ENCODE results near the gene CHRNG.
"Not testable (repeated sequence)": the region's sequence is repeated elsewhere in the genome, so short reads cannot be mapped to it uniquely, and the experiment has no call there.

CHRNG gene

GRCh38 chr2:232562515-232563151 lies 23.1 kb downstream of the CHRNG start:
- no peak overlapping the region for H3K27ac ChIP-seq (ENCODE audit: low read depth, low read length)
- no peak overlapping the region for H3K9ac ChIP-seq (ENCODE audit: low read depth in 1 of 2, low read length in 2 of 2)
- no peaks in the 10 kb centered on the region for H3K4me1 ChIP-seq (ENCODE audit: control insufficient read depth in 1 of 2, insufficient read depth in 2 of 2, low read length in 2 of 2)
- no peak overlapping the region for H3K4me3 ChIP-seq (ENCODE audit: low read depth in 1 of 2, low read length in 2 of 2)
- peaks cover 35 to 81% of the 10 kb centered on the region in 2 donors for H3K36me3 ChIP-seq (ENCODE audit: control insufficient read depth in 1 of 2, insufficient read depth in 2 of 2, low read length in 2 of 2)
- H3K27me3 ChIP-seq (ENCODE audit: control insufficient read depth in 1 of 2, insufficient read depth in 2 of 2, low read length in 2 of 2) = no peaks in the 10 kb centered on the region
- no peaks in the 10 kb centered on the region for H3K9me3 ChIP-seq (ENCODE audit: control insufficient read depth in 1 of 2, low read length in 2 of 2)

DNA sequence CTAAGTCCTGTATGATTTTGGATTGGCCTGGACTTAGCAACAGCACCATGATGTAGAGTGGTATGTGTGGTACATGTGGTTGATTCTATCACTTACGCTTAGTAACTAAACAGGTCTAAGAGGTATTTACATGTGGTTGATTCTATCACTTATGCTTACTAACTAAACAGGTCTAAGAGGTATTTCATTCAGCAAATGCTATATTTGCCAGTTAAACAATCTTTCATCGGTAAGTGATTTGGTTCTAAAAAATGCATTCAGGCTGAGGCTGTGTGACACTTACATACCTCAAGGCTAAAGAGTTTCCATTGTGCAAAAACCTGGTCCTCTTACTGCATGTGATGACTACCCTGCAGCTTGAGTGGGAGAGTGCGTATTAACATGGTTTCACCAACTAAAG lies 24.1 kb downstream of the CHRNG start:
- Histone ChIP-seq H3K9me3 (ENCODE audit: control insufficient read depth in 1 of 2, low read length in 2 of 2) (no peaks in the 10 kb centered on the region), H3K9ac (ENCODE audit: low read depth in 1 of 2, low read length in 2 of 2) (no peak overlapping the region), H3K36me3 (ENCODE audit: control insufficient read depth in 1 of 2, insufficient read depth in 2 of 2, low read length in 2 of 2) (peaks cover 39 to 85% of the 10 kb centered on the region in 2 donors), H3K4me3 (ENCODE audit: low read depth in 1 of 2, low read length in 2 of 2) (no peak overlapping the region), H3K27me3 (ENCODE audit: control insufficient read depth in 1 of 2, insufficient read depth in 2 of 2, low read length in 2 of 2) (no peaks in the 10 kb centered on the region), H3K4me1 (ENCODE audit: control insufficient read depth in 1 of 2, insufficient read depth in 2 of 2, low read length in 2 of 2) (no peaks in the 10 kb centered on the region), H3K27ac (ENCODE audit: low read depth, low read length) (no peak overlapping the region)

- H3K9ac ChIP-seq (ENCODE audit: low read depth in 1 of 2, low read length in 2 of 2) = no peak overlapping the region
- no peak overlapping the region for H3K27ac ChIP-seq (ENCODE audit: low read depth, low read length)
- no peaks in the 10 kb centered on the region for H3K9me3 ChIP-seq (ENCODE audit: control insufficient read depth in 1 of 2, low read length in 2 of 2)
- H3K4me1 ChIP-seq (ENCODE audit: control insufficient read depth in 1 of 2, insufficient read depth in 2 of 2, low read length in 2 of 2) = peaks cover 0 to 2% of the 10 kb centered on the region in 2 donors
- no peak overlapping the region for H3K4me3 ChIP-seq (ENCODE audit: low read depth in 1 of 2, low read length in 2 of 2)
- peaks cover 56 to 88% of the 10 kb centered on the region in 2 donors for H3K36me3 ChIP-seq (ENCODE audit: control insufficient read depth in 1 of 2, insufficient read depth in 2 of 2, low read length in 2 of 2)
- H3K27me3 ChIP-seq (ENCODE audit: control insufficient read depth in 1 of 2, insufficient read depth in 2 of 2, low read length in 2 of 2) = no peaks in the 10 kb centered on the region
These were observed 28.2 kb downstream of the CHRNG start for GRCh38 chr2:232567721-232568120.

GRCh38 chr2:232568161-232568560 lies 28.7 kb downstream of the CHRNG start:
- H3K4me1 ChIP-seq (ENCODE audit: control insufficient read depth in 1 of 2, insufficient read depth in 2 of 2, low read length in 2 of 2) = peaks cover 0 to 5% of the 10 kb centered on the region in 2 donors
- no peak overlapping the region for H3K27ac ChIP-seq (ENCODE audit: low read depth, low read length)
- H3K9ac ChIP-seq (ENCODE audit: low read depth in 1 of 2, low read length in 2 of 2) = no peak overlapping the region
- H3K27me3 ChIP-seq (ENCODE audit: control insufficient read depth in 1 of 2, insufficient read depth in 2 of 2, low read length in 2 of 2) = no peaks in the 10 kb centered on the region
- no peaks in the 10 kb centered on the region for H3K9me3 ChIP-seq (ENCODE audit: control insufficient read depth in 1 of 2, low read length in 2 of 2)
- peaks cover 59 to 88% of the 10 kb centered on the region in 2 donors for H3K36me3 ChIP-seq (ENCODE audit: control insufficient read depth in 1 of 2, insufficient read depth in 2 of 2, low read length in 2 of 2)
- H3K4me3 ChIP-seq (ENCODE audit: low read depth in 1 of 2, low read length in 2 of 2) = no peak overlapping the region

GRCh38 chr2:232569541-232569940 lies 30.0 kb downstream of the CHRNG start:
- no peaks in the 10 kb centered on the region for H3K9me3 ChIP-seq (ENCODE audit: control insufficient read depth in 1 of 2, low read length in 2 of 2)
- no peak overlapping the region for H3K27ac ChIP-seq (ENCODE audit: low read depth, low read length)
- H3K36me3 ChIP-seq (ENCODE audit: control insufficient read depth in 1 of 2, insufficient read depth in 2 of 2, low read length in 2 of 2) = peaks cover 57 to 89% of the 10 kb centered on the region in 2 donors
- H3K27me3 ChIP-seq (ENCODE audit: control insufficient read depth in 1 of 2, insufficient read depth in 2 of 2, low read length in 2 of 2) = no peaks in the 10 kb centered on the region
- H3K9ac ChIP-seq (ENCODE audit: low read depth in 1 of 2, low read length in 2 of 2) = no peak overlapping the region
- H3K4me3 ChIP-seq (ENCODE audit: low read depth in 1 of 2, low read length in 2 of 2) = no peak overlapping the region
- peaks cover 0 to 5% of the 10 kb centered on the region in 2 donors for H3K4me1 ChIP-seq (ENCODE audit: control insufficient read depth in 1 of 2, insufficient read depth in 2 of 2, low read length in 2 of 2)

- not testable (repeated sequence) for H3K27ac ChIP-seq (ENCODE audit: low read depth, low read length)
These were observed 31.0 kb downstream of the CHRNG start for GRCh38 chr2:232570481-232570880.

DNA sequence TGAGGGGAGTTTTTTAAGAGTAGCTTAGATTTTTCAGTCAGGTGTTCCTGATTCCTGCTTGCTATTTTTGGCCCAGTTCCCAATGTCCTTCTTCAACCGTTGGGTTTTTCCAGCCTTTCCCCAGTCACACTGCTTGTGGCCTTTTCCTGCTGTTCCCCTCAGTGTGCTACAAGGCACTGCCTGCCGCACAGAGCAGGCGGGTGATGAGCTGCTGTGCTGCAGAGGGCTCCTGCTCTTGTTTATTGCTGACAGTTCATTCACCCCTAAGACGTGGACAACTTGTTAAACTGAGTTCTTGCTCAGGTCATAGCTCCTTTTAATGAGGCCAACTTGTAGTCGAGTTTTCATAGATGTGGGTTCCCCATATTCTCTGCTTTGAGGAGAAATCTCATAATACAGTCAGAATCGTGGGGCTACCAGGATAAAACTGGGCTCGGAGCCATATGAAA lies 31.6 kb downstream of the CHRNG start:
- Histone ChIP-seq H3K27me3 (ENCODE audit: control insufficient read depth in 1 of 2, insufficient read depth in 2 of 2, low read length in 2 of 2) (no peaks in the 10 kb centered on the region), H3K4me1 (ENCODE audit: control insufficient read depth in 1 of 2, insufficient read depth in 2 of 2, low read length in 2 of 2) (peaks cover 0 to 5% of the 10 kb centered on the region in 2 donors), H3K4me3 (ENCODE audit: low read depth in 1 of 2, low read length in 2 of 2) (no peak overlapping the region), H3K36me3 (ENCODE audit: control insufficient read depth in 1 of 2, insufficient read depth in 2 of 2, low read length in 2 of 2) (peaks cover 54 to 81% of the 10 kb centered on the region in 2 donors), H3K27ac (ENCODE audit: low read depth, low read length) (no peak overlapping the region), H3K9me3 (ENCODE audit: control insufficient read depth in 1 of 2, low read length in 2 of 2) (no peaks in the 10 kb centered on the region), H3K9ac (ENCODE audit: low read depth in 1 of 2, low read length in 2 of 2) (no peak overlapping the region)

More at GRCh38 chr2:232570481-232570880, 31.0 kb downstream of the CHRNG start:
- H3K27me3 ChIP-seq (ENCODE audit: control insufficient read depth in 1 of 2, insufficient read depth in 2 of 2, low read length in 2 of 2); H3K4me1 ChIP-seq (ENCODE audit: control insufficient read depth in 1 of 2, insufficient read depth in 2 of 2, low read length in 2 of 2); H3K9ac ChIP-seq (ENCODE audit: low read depth in 1 of 2, low read length in 2 of 2); H3K9me3 ChIP-seq (ENCODE audit: control insufficient read depth in 1 of 2, low read length in 2 of 2); H3K4me3 ChIP-seq (ENCODE audit: low read depth in 1 of 2, low read length in 2 of 2): not testable (repeated sequence)
- H3K36me3 ChIP-seq (ENCODE audit: control insufficient read depth in 1 of 2, insufficient read depth in 2 of 2, low read length in 2 of 2) = peaks cover 54 to 86% of the 10 kb centered on the region in 2 donors

- Histone ChIP-seq H3K27ac (ENCODE audit: low read depth, low read length) (no peak overlapping the region), H3K36me3 (ENCODE audit: control insufficient read depth in 1 of 2, insufficient read depth in 2 of 2, low read length in 2 of 2) (peaks cover 39 to 74% of the 10 kb centered on the region in 2 donors), H3K4me3 (ENCODE audit: low read depth in 1 of 2, low read length in 2 of 2) (no peak overlapping the region), H3K9ac (ENCODE audit: low read depth in 1 of 2, low read length in 2 of 2) (no peak overlapping the region), H3K27me3 (ENCODE audit: control insufficient read depth in 1 of 2, insufficient read depth in 2 of 2, low read length in 2 of 2) (no peaks in the 10 kb centered on the region), H3K9me3 (ENCODE audit: control insufficient read depth in 1 of 2, low read length in 2 of 2) (no peaks in the 10 kb centered on the region), H3K4me1 (ENCODE audit: control insufficient read depth in 1 of 2, insufficient read depth in 2 of 2, low read length in 2 of 2) (peaks cover 0 to 5% of the 10 kb centered on the region in 2 donors)
These were observed 33.5 kb downstream of the CHRNG start for GRCh38 chr2:232573042-232573441.

DNA sequence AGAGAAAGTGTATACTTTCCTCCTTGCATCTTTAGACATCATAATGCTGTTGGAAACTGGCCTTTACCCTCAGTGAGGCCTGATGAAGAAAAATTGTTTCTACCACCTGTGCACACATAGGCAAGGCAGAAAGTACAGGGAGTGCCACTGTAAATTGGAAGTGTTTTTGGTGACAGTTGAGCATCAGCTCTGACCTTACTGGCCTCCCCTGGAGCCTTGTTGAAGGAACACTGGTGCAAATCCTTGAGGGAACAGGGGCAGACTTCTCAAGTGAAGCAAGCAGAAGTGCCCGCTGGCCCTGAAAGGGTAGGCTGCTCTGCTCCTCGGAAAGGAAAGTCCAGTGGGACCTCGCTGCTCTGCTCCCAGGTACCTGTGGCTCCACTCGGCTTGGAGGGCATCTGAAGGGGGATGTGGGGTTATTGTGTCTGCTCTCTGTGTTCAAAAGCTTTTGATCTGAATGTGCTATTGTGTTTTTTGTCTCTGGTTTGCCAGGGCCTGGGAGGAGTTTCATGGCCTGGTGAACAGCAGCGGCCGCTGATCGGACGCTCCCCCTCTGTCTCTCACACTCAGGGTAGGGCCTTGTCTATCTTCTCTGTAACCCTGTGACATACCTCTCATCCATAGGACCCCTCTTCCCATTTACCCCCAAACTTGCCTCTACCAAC lies 34.4 kb downstream of the CHRNG start:
- H3K36me3 ChIP-seq (ENCODE audit: control insufficient read depth in 1 of 2, insufficient read depth in 2 of 2, low read length in 2 of 2) = peaks cover 32 to 65% of the 10 kb centered on the region in 2 donors
- H3K9ac ChIP-seq (ENCODE audit: low read depth in 1 of 2, low read length in 2 of 2) = no peak overlapping the region
- no peak overlapping the region for H3K4me3 ChIP-seq (ENCODE audit: low read depth in 1 of 2, low read length in 2 of 2)
- no peak overlapping the region for H3K27ac ChIP-seq (ENCODE audit: low read depth, low read length)
- H3K9me3 ChIP-seq (ENCODE audit: control insufficient read depth in 1 of 2, low read length in 2 of 2) = no peaks in the 10 kb centered on the region
- H3K27me3 ChIP-seq (ENCODE audit: control insufficient read depth in 1 of 2, insufficient read depth in 2 of 2, low read length in 2 of 2) = no peaks in the 10 kb centered on the region
- H3K4me1 ChIP-seq (ENCODE audit: control insufficient read depth in 1 of 2, insufficient read depth in 2 of 2, low read length in 2 of 2) = peaks cover 0 to 5% of the 10 kb centered on the region in 2 donors

DNA sequence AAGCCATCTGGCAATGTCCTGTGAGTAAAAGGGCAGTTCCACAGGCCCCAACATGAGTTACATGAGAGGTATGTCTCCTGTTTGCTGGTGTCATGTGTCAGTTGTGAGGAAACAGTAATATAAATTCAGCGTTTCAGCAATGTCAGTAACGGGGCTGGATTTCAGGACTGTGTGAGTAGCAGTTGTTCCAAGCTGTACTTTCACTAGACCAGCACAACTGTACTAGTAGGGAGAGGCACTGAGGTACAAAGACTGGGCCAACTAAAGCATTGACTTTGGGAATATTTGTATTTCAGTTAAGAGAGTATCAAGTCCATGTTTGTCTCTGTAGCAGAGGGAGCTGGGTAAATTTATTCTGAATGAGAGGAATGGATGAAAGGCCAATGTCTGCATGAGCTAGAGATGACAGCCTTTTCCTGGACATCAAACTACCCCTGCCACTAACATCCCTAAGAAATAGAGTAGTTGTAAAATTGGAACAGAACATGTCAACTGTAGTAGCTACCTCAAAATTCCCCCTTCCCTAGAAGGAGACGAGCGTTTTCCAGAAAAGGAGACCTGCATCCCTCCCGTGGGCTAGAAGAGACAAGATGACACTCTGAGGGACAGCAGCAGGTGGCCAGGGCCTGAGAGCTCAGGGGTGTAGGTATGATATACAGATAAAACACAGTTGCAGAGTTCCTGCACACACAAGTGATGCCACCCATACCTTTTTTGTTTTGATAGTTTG lies 35.3 kb downstream of the CHRNG start:
- no peak overlapping the region for H3K4me3 ChIP-seq (ENCODE audit: low read depth in 1 of 2, low read length in 2 of 2)
- H3K4me1 ChIP-seq (ENCODE audit: control insufficient read depth in 1 of 2, insufficient read depth in 2 of 2, low read length in 2 of 2) = peaks cover 0 to 10% of the 10 kb centered on the region in 2 donors
- no peaks in the 10 kb centered on the region for H3K9me3 ChIP-seq (ENCODE audit: control insufficient read depth in 1 of 2, low read length in 2 of 2)
- H3K27me3 ChIP-seq (ENCODE audit: control insufficient read depth in 1 of 2, insufficient read depth in 2 of 2, low read length in 2 of 2) = no peaks in the 10 kb centered on the region
- H3K9ac ChIP-seq (ENCODE audit: low read depth in 1 of 2, low read length in 2 of 2) = no peak overlapping the region
- H3K36me3 ChIP-seq (ENCODE audit: control insufficient read depth in 1 of 2, insufficient read depth in 2 of 2, low read length in 2 of 2) = peaks cover 23 to 56% of the 10 kb centered on the region in 2 donors
- no peak overlapping the region for H3K27ac ChIP-seq (ENCODE audit: low read depth, low read length)
